Fibroblast of mammary gland (primary cell): ENCODE data around the gene ATP13A1.
A peak's percentile ranks its signal among the peaks of the same experiment; 100 is the strongest.
"Not testable (repeated sequence)": the region's sequence is repeated elsewhere in the genome, so short reads cannot be mapped to it uniquely, and the experiment has no call there.

ENCODE experiments used
- DNase-seq: peaks from one replicate; pipeline ENCODE4 v3.0.0-alpha.2; 2010; ENCODE audit warnings: low read depth
- H3K4me3 ChIP-seq: 2 replicates; pipeline ENCODE4 v1.5.1; 2011; ENCODE audit warnings: low read depth, mild to moderate bottlenecking, low read length, moderate library complexity; ENCODE audit not compliant: control insufficient read depth
- CTCF ChIP-seq: conservative IDR thresholded peaks from 2 replicates; pipeline ENCODE4 v1.5.1; 2011; ENCODE audit warnings: low read depth, low read length, inconsistent platforms; ENCODE audit not compliant: control insufficient read depth, insufficient read depth

ATP13A1 gene

GRCh38 chr19:19679176-19680073, 15.9 kb upstream of the ATP13A1 start:
- no peak for TF ChIP-seq CTCF

GRCh38 chr19:19677579-19677978, 14.1 kb upstream of the ATP13A1 start:
- TF ChIP-seq CTCF = no peak

More at GRCh38 chr19:19679176-19680073, 15.9 kb upstream of the ATP13A1 start:
- no peak for DNase-seq
- no peak overlapping the region for H3K4me3 ChIP-seq

GRCh38 chr19:19674315-19674714, 10.8 kb upstream of the ATP13A1 start:
- TF ChIP-seq CTCF = no peak
- DNase-seq = no peak
- no peak overlapping the region for H3K4me3 ChIP-seq

More at GRCh38 chr19:19677579-19677978, 14.1 kb upstream of the ATP13A1 start:
- H3K4me3 ChIP-seq = no peak overlapping the region
- DNase-seq = no peak

GRCh38 chr19:19672816-19673215, 9.3 kb upstream of the ATP13A1 start:
- H3K4me3 ChIP-seq = no peak overlapping the region
- no peak for TF ChIP-seq CTCF
- DNase-seq = no peak

- H3K4me3 ChIP-seq = peak overlapping the region; percentile 82
- no peak for DNase-seq
- TF ChIP-seq CTCF = no peak
Observed at GRCh38 chr19:19670070-19670551, 6.6 kb upstream of the ATP13A1 start.

GRCh38 chr19:19668230-19669012, 4.9 kb upstream of the ATP13A1 start, which contains the start of gene ZNF101:
Gene ZNF101, plus strand, starts transcription at chr19:19668839. Its CDS starts 125 bp downstream, at chr19:19668964.
- peak within 1 kb of the TSS; percentile 82 for H3K4me3 ChIP-seq
- DNase-seq = peak; percentile 85
- no peak for TF ChIP-seq CTCF

- DNase-seq, H3K4me3 ChIP-seq: not testable (repeated sequence)
Observed at GRCh38 chr19:19665420-19665948, 2.0 kb upstream of the ATP13A1 start.
